ENCODE results near the gene TPRG1L.
"Not testable (repeated sequence)": the region's sequence is repeated elsewhere in the genome, so short reads cannot be mapped to it uniquely, and the experiment has no call there.

TPRG1L gene

DNA sequence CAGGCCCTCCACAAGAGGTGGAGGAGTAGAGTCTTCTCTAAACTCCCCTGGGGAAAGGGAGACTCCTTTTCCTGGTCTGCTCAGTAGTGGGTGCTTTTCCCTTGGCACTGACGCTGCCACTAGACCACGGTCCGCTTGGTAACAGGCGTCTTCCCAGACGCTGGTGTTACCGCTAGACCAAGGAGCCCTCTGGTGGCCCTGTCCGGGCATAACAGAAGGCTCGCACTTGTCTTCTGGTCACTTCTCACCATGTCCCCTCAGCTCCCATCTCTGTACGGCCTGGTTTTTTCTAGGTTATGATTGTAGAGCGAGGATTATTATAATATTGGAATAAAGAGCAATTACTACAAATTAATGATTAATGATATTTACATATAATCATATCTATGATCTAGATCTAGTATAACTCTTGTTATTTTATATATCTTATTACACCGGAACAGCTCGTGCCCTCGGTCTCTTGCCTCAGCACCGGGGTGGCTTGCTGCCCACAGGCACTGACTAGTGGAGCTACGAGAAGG, 3.6 kb upstream of the TPRG1L start:
- not testable (repeated sequence) for H3K4me1 ChIP-seq (ENCODE audit: low read depth, poor library complexity, severe bottlenecking); H3K36me3 ChIP-seq (ENCODE audit: insufficient read depth); H4K20me1 ChIP-seq (ENCODE audit: insufficient read depth); H3K4me3 ChIP-seq (IDR thresholded peaks at IDR 0.05; ENCODE audit: insufficient read depth, low read depth, low read length); H3K27ac ChIP-seq; H3K4me2 ChIP-seq; H3K9ac ChIP-seq; H3K79me2 ChIP-seq (ENCODE audit: insufficient read depth, low read depth); H2AFZ ChIP-seq (ENCODE audit: low read depth)
- TF ChIP-seq, protein P1, sequence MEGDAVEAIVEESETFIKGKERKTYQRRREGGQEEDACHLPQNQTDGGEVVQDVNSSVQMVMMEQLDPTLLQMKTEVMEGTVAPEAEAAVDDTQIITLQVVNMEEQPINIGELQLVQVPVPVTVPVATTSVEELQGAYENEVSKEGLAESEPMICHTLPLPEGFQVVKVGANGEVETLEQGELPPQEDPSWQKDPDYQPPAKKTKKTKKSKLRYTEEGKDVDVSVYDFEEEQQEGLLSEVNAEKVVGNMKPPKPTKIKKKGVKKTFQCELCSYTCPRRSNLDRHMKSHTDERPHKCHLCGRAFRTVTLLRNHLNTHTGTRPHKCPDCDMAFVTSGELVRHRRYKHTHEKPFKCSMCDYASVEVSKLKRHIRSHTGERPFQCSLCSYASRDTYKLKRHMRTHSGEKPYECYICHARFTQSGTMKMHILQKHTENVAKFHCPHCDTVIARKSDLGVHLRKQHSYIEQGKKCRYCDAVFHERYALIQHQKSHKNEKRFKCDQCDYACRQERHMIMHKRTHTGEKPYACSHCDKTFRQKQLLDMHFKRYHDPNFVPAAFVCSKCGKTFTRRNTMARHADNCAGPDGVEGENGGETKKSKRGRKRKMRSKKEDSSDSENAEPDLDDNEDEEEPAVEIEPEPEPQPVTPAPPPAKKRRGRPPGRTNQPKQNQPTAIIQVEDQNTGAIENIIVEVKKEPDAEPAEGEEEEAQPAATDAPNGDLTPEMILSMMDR (conservative IDR thresholded peaks at IDR 0.05; ENCODE audit: low read depth, low read length): peak; percentile 56
- H3K27me3 ChIP-seq (ENCODE audit: insufficient read depth, low read depth): peaks cover 41% of the 10 kb centered on the region

DNA sequence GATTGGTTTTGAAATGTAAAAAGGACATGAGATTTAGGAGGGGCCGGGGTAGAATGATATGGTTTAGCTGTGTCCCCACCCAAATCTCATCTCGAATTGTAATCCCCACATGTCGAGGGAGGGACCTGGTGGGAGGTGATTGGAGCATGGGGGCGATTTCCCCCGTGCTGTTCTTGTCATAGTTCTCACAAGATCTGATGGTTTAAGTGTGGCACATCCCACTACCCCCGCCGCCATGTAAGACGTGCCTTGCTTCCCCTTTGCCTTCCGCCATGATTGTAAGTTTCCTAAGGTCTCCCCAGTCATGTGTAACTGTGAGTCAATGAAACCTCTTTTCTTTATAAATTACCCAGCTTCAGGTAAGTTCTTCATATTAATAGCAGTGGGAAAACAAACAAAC, 2.7 kb upstream of the TPRG1L start:
- not testable (repeated sequence) for H2AFZ ChIP-seq (ENCODE audit: low read depth); H3K9ac ChIP-seq; H4K20me1 ChIP-seq (ENCODE audit: insufficient read depth); H3K79me2 ChIP-seq (ENCODE audit: insufficient read depth, low read depth); H3K4me2 ChIP-seq; H3K4me1 ChIP-seq (ENCODE audit: low read depth, poor library complexity, severe bottlenecking); H3K4me3 ChIP-seq (IDR thresholded peaks at IDR 0.05; ENCODE audit: insufficient read depth, low read depth, low read length); H3K36me3 ChIP-seq (ENCODE audit: insufficient read depth); H3K27ac ChIP-seq
- peaks cover 34% of the 10 kb centered on the region for H3K27me3 ChIP-seq (ENCODE audit: insufficient read depth, low read depth)

DNA sequence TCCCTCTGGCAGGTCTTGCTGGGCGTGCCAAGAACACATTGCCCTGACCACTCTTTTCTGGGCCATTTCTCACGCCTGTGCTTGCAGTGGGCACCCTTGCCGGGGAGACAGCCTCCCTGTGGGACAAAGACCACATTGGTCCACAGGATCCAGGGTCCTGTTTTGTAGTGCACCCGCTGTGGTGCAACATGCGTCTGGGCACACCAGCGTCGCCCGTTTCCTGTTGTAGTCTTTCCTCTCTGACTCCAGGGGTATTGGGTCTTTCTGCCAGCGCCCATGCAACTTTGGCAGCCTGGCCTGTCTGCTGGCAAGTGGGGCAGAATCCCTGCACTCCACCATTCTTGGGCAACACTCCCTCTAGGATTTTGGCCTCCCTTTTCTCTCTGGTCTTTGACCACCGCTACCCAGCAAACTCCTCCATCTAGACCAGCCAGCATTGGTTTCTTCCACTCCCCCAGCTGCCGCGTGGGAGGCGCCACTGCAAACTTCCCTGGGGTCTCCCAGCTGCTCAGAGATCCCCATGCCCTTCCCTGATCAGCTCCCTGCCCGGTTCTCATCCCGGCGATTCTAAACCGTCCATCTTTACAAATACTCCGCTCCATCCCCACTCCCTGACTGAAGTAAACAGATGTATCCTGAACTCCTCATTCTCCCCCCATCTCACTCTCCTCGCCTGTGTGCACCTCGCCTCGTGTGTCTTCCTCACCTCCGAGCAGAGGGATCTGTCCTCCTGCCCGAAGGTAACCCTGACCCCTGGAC, 1.2 kb upstream of the TPRG1L start:
- Histone ChIP-seq H3K36me3 (ENCODE audit: insufficient read depth) (no peaks in the 10 kb centered on the region), H3K4me3 (IDR thresholded peaks at IDR 0.05; ENCODE audit: insufficient read depth, low read depth, low read length) (peak overlapping the region; percentile 68), H3K27ac (no peak overlapping the region), H3K79me2 (ENCODE audit: insufficient read depth, low read depth) (no peaks in the 10 kb centered on the region), H3K27me3 (ENCODE audit: insufficient read depth, low read depth) (peaks cover 18% of the 10 kb centered on the region), H2AFZ (ENCODE audit: low read depth) (peak overlapping the region; percentile 100), H3K4me1 (ENCODE audit: low read depth, poor library complexity, severe bottlenecking) (peaks cover 7% of the 10 kb centered on the region), H3K4me2 (peak overlapping the region; percentile 63), H4K20me1 (ENCODE audit: insufficient read depth) (no peaks in the 10 kb centered on the region), H3K9ac (no peak overlapping the region)
- TF ChIP-seq, protein P1 (conservative IDR thresholded peaks at IDR 0.05; ENCODE audit: low read depth, low read length): no peak

GRCh38 chr1:3625151-3625907, 514 bp downstream of the TPRG1L start:
- no peaks in the 10 kb centered on the region for H3K36me3 ChIP-seq (ENCODE audit: insufficient read depth)
- H3K4me2 ChIP-seq: peak overlapping the region; percentile 76
- H2AFZ ChIP-seq (ENCODE audit: low read depth): no peak overlapping the region; the same call in 1 of the 2 replicates
- TF ChIP-seq, protein P1 (conservative IDR thresholded peaks at IDR 0.05; ENCODE audit: low read depth, low read length): no peak
- peak overlapping the region; percentile 3 for H3K4me3 ChIP-seq (IDR thresholded peaks at IDR 0.05; ENCODE audit: insufficient read depth, low read depth, low read length)
- peaks cover 7% of the 10 kb centered on the region for H3K27me3 ChIP-seq (ENCODE audit: insufficient read depth, low read depth)
- no peak overlapping the region for H3K9ac ChIP-seq
- H3K79me2 ChIP-seq (ENCODE audit: insufficient read depth, low read depth): no peaks in the 10 kb centered on the region
- H3K27ac ChIP-seq: no peak overlapping the region
- H3K4me1 ChIP-seq (ENCODE audit: low read depth, poor library complexity, severe bottlenecking): peaks cover 7% of the 10 kb centered on the region
- no peaks in the 10 kb centered on the region for H4K20me1 ChIP-seq (ENCODE audit: insufficient read depth)
